Effector CD8-positive, alpha-beta T cell (primary cell): ENCODE data around the gene KRT1.

Experiments
- DNase-seq: peaks from one replicate; lab custom pipeline; 2025; lab: John Stamatoyannopoulos, UW

KRT1 gene

DNA sequence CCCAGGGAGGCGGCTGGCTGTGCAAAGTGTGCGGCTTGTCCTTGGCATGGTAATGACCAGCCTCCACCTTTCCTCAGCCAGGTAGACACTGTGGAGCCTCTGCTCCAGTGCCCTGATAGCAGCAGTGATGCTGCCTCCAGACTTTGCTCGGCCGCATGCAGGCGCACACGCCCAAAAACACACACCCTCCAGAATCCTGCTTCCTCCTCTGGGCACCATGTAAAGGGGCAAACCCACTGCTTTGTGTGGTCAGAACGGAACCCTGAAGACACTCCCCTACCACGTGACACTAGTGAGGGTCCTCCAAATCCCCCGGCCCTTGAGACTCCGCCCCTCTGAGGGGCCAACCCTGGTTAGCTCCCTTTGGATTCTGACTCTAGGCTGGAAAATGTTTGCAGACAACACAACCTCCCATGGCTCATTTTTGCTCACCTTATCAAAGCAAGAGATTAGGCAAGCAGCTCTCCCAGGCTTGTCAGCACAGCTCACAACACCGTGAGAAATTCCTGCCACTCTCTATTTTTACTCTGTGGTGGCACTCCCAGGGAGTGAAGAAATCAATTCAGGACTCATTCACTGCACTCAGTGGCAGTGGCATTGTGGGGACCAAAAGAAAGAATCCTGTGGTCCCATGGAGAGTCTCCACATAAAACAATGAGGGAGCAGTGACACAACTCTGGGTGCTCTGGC is 18.6 kb upstream of the KRT1 start:
- DNase-seq = no peak

DNA sequence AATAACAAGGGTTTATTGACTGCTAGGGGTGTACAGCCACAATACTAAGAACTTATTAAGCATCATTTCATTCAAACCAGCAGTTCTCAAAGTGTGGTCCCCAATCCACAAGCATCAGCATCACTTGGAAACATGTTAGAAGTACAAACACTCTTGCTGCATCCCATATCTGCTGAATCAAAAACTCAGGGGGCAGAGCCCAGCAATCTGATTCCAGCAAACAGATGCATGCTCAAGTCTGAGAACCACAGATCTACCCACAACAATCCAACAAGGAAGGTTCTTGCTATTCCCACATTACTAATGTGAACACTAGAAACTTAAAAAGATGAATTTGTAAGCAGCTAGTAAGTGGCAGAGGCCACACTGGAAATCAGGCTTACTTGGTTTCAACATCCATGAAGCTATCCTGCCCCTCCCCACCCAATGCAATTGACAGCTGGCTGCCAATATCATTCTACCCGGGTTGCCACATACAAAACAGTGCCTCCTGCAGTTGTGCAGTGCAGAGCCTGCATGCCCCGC is 16.9 kb upstream of the KRT1 start:
- no peak for DNase-seq

- DNase-seq = no peak
Measured at GRCh38 chr12:52696588-52696987, 16.4 kb upstream of the KRT1 start.

DNA sequence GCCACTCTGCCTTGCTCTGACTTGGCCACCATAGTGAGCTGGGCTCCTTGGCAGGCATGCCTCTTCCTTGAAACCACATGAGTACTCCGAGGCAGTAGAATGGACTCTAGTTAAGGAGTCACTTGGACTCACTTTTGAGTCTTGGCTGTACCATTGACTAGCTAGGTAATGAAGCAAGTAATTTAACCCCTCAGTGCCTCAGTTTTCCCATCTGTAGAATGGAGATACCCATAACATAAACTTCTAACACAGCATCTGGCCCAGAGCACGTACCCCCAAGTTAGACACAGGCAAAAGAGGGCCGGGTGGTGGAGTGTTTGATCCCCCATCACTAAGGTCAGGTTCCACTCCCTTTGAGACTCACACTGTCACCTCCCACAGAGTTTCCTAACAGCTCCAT is 14.8 kb upstream of the KRT1 start:
- no peak for DNase-seq

GRCh38 chr12:52694151-52694550 is 13.9 kb upstream of the KRT1 start:
- no peak for DNase-seq

- DNase-seq = no peak
Measured at GRCh38 chr12:52693261-52693660, 13.1 kb upstream of the KRT1 start.

DNA sequence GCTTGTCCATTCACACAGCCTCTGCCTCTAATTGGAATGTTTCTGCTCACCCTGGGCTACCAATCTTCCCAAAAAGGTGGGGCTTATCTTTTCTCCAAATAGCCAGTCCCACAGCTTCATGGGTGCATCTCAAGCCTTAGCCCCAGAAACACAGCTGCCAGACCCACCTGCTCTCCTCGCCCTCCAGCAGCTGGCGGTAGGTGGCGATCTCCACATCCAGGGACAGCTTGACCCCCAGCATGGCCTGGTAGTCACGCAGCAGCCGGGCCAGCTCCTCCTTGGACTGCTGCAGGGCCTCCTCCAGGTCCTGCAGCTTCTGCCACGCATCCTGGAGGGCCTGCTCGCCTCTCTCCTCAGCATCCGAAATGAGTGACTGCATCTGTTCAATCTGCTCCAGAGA is 12.0 kb upstream of the KRT1 start:
- no peak for DNase-seq

GRCh38 chr12:52691841-52692150 is 11.6 kb upstream of the KRT1 start:
- DNase-seq = no peak

GRCh38 chr12:52691076-52691840 is 11.1 kb upstream of the KRT1 start:
- peak; percentile 29 for DNase-seq

- DNase-seq = no peak
Measured at GRCh38 chr12:52690351-52691075, 10.3 kb upstream of the KRT1 start.

- no peak for DNase-seq
Measured at GRCh38 chr12:52689936-52690335, 9.7 kb upstream of the KRT1 start.

GRCh38 chr12:52689239-52689638 is 9.0 kb upstream of the KRT1 start:
- no peak for DNase-seq

DNA sequence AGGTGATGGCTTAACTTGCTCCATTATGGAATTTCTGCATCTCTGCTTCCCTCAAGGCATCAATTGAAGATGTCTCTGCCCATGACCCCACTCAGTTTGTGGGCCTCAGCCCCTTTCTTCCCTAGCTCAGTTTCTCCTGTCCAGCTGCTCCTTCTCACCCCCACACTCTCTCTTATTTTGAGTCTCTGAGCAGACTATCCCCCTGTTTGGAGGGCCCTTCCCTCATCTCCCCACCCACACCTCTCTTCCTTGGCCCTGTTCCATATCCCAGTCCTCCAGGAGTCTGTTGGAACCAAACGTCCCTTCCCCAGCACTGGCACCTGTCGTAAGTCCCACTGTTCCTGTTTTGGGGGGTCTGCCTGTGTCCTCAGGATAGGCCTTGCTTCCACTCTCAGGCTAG is 8.3 kb upstream of the KRT1 start:
- no peak for DNase-seq

DNA sequence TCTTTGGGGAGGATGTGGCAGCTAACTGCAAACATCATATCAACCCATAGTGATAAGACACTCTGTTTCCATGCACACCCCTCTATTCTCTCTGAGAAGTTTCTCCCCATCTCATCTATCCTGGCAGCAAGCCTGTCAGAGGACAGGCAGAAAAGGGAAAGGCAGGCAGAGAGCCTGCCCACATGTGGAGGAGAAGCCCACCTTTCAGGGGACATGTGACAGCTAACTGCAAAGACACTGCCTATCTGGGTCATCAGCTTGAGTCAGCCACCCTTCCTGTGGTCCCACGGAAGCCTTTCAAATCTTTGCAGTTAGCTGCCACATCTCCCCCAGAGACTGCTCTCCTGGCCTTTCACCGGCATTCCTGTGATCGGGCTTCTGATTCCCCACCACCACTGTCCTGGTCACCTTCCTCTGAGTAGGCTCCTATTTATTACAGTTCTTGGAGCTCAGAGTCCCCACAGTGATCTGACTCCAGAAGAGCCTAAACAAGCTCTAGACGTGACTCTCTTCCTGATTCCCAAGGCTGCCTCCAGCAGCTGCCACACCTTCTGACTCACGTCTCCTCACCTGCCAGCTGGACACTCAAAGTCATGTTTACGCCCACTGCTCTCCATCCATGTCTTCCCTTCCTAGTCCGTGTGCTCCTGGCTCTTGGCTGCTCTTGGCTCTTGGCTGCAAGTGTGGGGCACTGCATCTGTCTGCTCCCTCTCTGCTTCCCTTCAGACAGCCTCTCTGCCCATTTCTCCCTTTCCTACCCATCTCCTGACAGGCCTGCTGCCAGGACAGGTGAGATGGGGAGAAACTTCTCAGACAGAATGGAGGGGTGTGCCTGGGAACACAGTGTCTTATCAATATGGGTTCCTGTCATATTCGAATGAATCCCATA is 7.5 kb upstream of the KRT1 start:
- no peak for DNase-seq

DNA sequence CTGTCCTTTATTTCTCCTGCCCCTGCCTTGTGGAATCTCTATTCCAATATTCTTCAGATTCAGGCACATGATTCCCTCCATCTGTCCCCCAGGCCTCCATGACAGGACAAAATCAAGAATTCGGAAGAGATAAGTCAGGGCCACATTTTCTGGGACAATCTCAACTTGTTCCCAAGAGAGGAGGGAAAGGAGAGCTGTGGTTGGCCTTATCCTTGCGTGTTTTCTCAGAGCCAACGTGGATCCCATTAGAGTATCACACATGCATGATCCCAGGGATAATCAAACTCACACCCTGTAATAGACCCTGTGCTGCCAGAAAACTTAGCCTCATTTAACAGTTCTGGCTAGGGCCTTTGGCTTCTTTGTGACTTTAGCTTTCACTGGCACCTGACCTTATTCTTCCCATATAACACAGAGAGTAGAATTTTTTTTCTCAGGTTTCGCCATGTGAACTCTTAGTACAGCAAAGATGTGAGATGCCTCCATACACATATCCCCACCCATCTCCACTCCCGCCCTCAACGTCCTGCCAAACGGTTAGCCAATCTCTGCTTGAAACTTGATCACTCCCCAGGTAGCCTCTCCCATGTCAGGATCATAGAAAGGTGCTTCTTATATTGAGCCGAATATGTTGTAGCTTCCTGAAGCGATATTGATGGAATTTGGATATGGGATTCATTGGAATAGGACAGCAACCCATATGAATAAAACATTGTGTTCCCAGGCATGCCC is 6.7 kb upstream of the KRT1 start:
- DNase-seq = no peak

DNA sequence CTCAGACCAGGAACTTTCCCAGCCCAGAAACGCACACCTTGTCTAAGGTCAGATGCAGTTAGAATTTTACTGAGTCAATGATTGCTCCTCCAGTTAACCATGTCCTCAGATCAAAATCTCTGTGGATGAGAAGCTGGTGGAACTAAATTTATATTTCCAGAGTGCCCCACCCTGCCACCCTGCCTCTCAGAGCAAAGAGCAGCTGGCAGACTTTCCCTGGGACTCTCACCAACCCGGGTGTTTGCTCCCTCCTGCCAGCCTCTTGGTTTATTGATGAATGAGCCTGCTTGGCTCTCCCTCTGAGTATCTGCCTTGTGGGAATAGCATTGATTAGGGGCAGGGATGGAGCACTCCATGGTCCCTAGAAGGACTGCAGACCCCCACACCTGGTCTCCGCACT is 5.9 kb upstream of the KRT1 start:
- DNase-seq = no peak

DNA sequence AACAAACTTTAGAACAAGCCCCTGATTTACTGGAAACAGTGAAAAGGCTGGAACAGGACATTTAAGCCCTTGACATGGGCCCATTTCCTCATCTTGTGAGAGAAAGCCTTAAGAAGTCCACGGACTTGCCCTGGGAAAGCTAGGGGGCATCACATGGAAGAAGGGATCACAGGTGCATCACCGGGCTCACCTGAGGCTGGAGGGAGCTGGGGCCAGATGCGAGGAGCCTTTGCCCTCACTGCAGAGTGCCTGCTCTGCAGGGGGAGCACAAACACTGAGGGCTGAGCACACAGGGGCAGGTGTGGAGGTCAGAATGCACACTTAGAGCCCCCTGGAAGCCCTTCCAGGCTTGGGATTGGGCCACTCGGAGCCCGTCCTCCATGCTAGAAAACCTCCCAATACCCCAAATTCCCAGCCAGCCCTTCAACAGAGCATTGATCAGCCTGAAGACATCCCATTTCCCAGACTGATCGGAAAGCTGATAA is 5.2 kb upstream of the KRT1 start:
- no peak for DNase-seq

GRCh38 chr12:52684431-52684830 is 4.2 kb upstream of the KRT1 start:
- no peak for DNase-seq

DNA sequence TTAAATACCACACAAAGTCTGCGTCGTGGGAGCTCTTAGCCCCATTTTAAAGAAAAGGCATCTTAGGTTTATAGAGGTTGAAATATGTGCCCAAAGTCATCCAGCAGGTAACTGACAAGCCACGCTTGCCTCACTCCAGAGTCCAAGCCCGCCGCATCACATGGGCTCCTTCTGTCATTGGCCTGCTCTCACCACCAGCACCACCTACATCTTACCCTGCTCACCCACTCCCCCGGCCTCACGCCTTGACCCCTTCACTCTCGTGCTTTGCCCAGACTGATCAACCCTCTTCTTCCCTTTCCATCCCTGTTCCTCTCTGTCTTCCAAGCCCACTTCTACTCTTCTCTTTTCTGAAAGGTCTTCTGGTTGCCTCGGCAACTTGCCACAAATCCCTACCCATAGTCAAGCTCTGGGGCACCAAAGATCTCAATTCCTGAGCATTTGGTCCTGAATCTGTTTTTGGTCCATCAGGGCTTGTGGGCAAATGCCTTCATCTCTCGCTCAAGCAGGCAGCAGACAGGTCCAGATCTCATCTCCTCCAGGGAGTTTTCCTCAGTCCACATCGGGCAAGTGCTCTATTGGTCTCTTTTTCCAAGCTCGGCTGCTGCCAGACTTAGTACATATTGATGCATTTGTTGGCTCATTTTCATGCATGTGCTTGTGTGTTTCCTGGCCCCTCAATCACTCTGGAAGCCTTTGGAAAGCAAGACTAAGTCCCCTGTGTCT is 3.5 kb upstream of the KRT1 start:
- DNase-seq = no peak

GRCh38 chr12:52682938-52683574 is 2.8 kb upstream of the KRT1 start:
- DNase-seq = no peak
